OCI-M2 (cell line): ENCODE measurements around the gene TMEM33.
"Not testable (repeated sequence)": the region's sequence is repeated elsewhere in the genome, so short reads cannot be mapped to it uniquely, and the experiment has no call there.

Experiments used
- DNase-seq: peaks from one replicate; lab custom pipeline; 2025; ENCODE audit not compliant: unreplicated experiment; lab: John Stamatoyannopoulos, UW

TMEM33 gene

GRCh38 chr4:41934901-41935651 is at the start of gene TMEM33:
Gene TMEM33, plus strand, starts transcription at chr4:41935429. Its CDS starts 56 bp downstream, at chr4:41935485.
- peak; percentile 2 for DNase-seq

- DNase-seq = no peak
Observed at GRCh38 chr4:41885456-41885855, 49.8 kb upstream of the TMEM33 start.

- DNase-seq = no peak
Observed at GRCh38 chr4:41887277-41887676, 48.0 kb upstream of the TMEM33 start.

- no peak for DNase-seq
Observed at GRCh38 chr4:41887821-41888686, 47.2 kb upstream of the TMEM33 start.

GRCh38 chr4:41888687-41889074 is 46.5 kb upstream of the TMEM33 start:
- DNase-seq = no peak

DNA sequence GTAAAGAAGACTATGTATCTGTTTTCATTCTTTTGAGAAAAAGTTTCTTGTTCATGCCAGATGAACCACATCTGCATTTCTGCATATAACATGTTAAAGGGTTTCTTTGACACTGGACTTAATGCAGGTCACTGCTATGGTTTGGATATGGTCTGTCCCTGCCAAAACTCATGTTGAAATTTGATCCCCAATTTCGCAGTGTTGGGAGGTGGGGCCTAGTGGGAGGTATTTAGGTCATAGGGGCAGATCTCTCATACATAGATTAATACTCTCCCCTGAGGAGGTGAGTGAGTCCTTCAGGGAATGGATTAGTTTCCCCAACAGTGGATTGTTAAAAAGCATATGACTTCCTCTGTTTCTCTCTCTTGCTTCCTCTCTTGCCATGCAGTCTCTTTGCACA is 45.9 kb upstream of the TMEM33 start:
- no peak for DNase-seq

- no peak for DNase-seq
Observed at GRCh38 chr4:41890085-41890484, 45.1 kb upstream of the TMEM33 start.

DNA sequence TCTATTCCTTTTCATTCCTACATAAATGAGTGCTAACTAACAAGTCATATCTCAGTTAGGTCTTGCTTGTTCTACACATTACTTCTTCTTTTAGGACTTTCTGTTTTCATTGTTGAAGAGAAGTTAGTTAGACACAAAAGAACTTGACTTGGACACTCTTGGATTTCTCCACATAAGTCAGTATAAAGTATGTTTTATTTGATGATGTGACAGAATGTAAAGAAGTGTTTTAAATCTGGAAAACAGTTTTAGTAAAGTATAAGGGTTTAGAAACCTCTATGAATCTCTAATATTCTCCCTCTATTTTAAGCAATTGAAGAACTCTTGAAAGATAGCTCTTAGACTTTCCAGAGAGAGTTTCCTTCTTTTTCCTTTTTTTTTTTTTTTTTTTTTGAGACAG is 38.6 kb upstream of the TMEM33 start:
- no peak for DNase-seq

- DNase-seq = no peak
Observed at GRCh38 chr4:41897698-41898097, 37.5 kb upstream of the TMEM33 start.

- DNase-seq = not testable (repeated sequence)
Observed at GRCh38 chr4:41909136-41909535, 26.1 kb upstream of the TMEM33 start.

DNA sequence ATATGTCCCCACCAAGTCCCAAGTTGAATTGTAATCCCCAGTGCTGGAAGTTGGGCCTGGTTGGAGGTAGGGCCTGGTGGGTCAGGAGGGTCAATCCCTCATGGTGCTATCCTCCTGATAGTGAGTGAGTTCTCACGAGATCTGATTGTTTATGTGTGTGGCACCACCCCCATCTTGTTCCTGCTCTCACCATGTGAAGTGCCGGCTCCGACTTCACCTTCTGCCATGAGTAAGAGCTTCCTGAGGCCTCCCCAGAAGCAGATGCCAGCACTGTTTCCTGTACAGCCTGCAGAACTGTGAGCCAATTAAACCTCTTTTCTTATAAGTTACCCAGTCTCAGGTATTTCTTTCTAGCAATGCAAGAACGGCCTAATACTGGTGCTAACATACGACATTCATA is 22.7 kb upstream of the TMEM33 start:
- DNase-seq = no peak

GRCh38 chr4:41913509-41913908 is 21.7 kb upstream of the TMEM33 start:
- DNase-seq = no peak

GRCh38 chr4:41918278-41918677 is 17.0 kb upstream of the TMEM33 start:
- no peak for DNase-seq

- DNase-seq = not testable (repeated sequence)
Observed at GRCh38 chr4:41920416-41920815, 14.8 kb upstream of the TMEM33 start.

DNA sequence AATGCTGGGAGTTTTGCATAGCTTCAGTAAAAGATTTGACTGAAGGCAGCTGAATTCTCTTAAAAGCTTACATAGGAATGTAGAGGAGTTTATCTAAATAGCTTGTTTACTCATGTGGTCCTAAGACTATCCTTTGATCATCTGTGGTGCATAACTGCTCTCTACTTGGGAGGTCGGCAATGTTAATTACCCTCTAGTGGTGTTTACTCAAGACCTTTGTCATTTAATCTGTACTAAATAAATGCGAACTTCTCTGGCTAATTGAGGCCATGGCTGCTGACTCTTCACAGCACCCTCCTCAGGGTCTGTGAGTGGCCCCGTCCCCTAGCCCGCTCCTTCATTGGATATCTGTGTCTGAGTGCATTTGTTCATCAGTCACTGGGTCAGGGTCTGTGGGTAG is 13.8 kb upstream of the TMEM33 start:
- no peak for DNase-seq

GRCh38 chr4:41927796-41928499 is 7.3 kb upstream of the TMEM33 start:
- no peak for DNase-seq

DNA sequence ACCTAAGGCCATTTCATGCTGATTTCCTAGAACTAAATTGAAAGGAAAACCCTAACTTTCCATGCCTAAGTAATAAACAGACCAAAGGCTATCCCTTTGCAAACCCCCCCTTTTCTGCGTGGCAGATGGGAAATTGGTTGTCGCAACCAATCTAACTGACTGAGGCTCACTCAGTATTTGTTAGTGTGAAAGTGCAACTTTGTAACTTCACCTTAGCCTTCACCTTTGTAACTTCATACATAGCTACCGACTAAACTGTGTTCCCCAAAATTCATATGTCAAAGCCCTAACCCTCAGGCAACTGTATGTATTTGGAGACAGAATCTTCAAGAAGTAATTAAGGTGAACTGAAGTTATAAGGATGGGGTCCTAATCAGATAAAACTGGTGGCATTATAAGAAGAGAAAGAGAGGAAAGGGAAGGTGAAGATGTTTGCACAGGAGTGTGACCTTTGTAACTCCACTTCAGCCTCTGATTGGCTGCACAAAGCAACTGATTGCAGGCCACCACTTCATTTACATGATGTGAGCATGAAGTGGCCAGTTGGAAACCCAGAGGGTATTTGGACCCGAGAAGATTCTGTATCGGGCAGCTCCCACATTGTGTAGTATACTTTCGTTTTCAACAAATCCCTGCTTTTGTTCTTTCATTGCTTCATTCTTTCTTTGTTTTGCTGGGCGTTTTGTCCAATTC is 4.9 kb upstream of the TMEM33 start:
- no peak for DNase-seq

GRCh38 chr4:41932988-41933387 is 2.2 kb upstream of the TMEM33 start:
- DNase-seq = no peak

GRCh38 chr4:41933997-41934503 is 1.2 kb upstream of the TMEM33 start:
- DNase-seq = no peak

- no peak for DNase-seq
Observed at GRCh38 chr4:41934514-41934900, 722 bp upstream of the TMEM33 start.

GRCh38 chr4:41935652-41936021 is 408 bp downstream of the TMEM33 start:
- DNase-seq = no peak
